GM23338 (cell line): ENCODE data around the gene CRAMP1. TPM values are rescaled to one million over a fixed set of nuclear protein-coding genes. Genes with fewer than 3 reads are reported as not detected.

Experiments used
- ATAC-seq: fragments of 200-7000 bp; cut with Tn5 transposase; 3 replicates; pipeline ENCODE4 v1.9.1; 2020
- DNase-seq: peaks from one replicate; pipeline ENCODE4 v3.0.0-alpha.2; 2015; ENCODE audit warnings: low spot score
- H2AFZ ChIP-seq: fragments of 200-600 bp; sonication (generic); 2 replicates; pipeline ENCODE4 v1.8.0; 2016; ENCODE audit warnings: antibody characterized with exemption, mild to moderate bottlenecking, moderate library complexity
- H3F3A ChIP-seq: fragments of 200-600 bp; sonication (generic); replicated peaks from 2 replicates; pipeline ENCODE4 v1.8.0; 2017; ENCODE audit warnings: antibody characterized with exemption, mixed run types, low read depth
- H3K27ac ChIP-seq: fragments of 200-600 bp; sonication (generic); 2 replicates; pipeline ENCODE4 v1.6.1; 2016; ENCODE audit warnings: low read depth
- H3K27me3 ChIP-seq: fragments of 200-600 bp; sonication (generic); 2 replicates; pipeline ENCODE4 v1.8.0; 2016; ENCODE audit warnings: mild to moderate bottlenecking, mixed run types, moderate library complexity; ENCODE audit not compliant: insufficient read depth
- H3K36me3 ChIP-seq: fragments of 200-600 bp; sonication (generic); 2 replicates; pipeline ENCODE4 v1.8.0; 2016; ENCODE audit warnings: mild to moderate bottlenecking; ENCODE audit not compliant: insufficient read depth
- H3K4me1 ChIP-seq: fragments of 200-600 bp; sonication (generic); 2 replicates; pipeline ENCODE4 v1.8.0; 2016; ENCODE audit warnings: mild to moderate bottlenecking, moderate library complexity; ENCODE audit not compliant: insufficient read depth
- H3K4me2 ChIP-seq: fragments of 200-600 bp; sonication (generic); 2 replicates; pipeline ENCODE4 v1.7.1; 2017; ENCODE audit warnings: mixed run types
- H3K4me3 ChIP-seq: fragments of 200-600 bp; sonication (generic); 2 replicates; pipeline ENCODE4 v1.6.1; 2016; ENCODE audit warnings: mixed run types
- H3K79me2 ChIP-seq: fragments of 200-600 bp; sonication (generic); replicated peaks from 2 replicates; pipeline ENCODE4 v1.8.0; 2017; ENCODE audit warnings: mild to moderate bottlenecking; ENCODE audit not compliant: insufficient read depth
- H3K9me2 ChIP-seq: fragments of 200-600 bp; sonication (generic); 2 replicates; pipeline ENCODE4 v1.8.0; 2017; ENCODE audit not compliant: insufficient read depth
- H4K20me1 ChIP-seq: fragments of 200-600 bp; sonication (generic); replicated peaks from 2 replicates; pipeline ENCODE4 v1.8.0; 2017; ENCODE audit warnings: mild to moderate bottlenecking; ENCODE audit not compliant: insufficient read depth
- H3K27ac Mint-ChIP-seq: 2 replicates; pipeline ENCODE4 v1.8.0; 2020; ENCODE audit warnings: inconsistent platforms, mild to moderate bottlenecking, moderate library complexity, mixed read lengths
- H3K27me3 Mint-ChIP-seq: 3 replicates; pipeline ENCODE4 v1.8.0; 2022; ENCODE audit warnings: low read depth, mild to moderate bottlenecking, moderate library complexity, mixed read lengths, inconsistent platforms; ENCODE audit not compliant: insufficient read depth, poor library complexity
- H3K36me3 Mint-ChIP-seq: 3 replicates; pipeline ENCODE4 v1.8.0; 2021; ENCODE audit warnings: low read depth, mild to moderate bottlenecking, inconsistent platforms, moderate library complexity, mixed read lengths
- H3K4me1 Mint-ChIP-seq: 3 replicates; pipeline ENCODE4 v1.8.0; 2020; ENCODE audit warnings: mild to moderate bottlenecking, inconsistent platforms, mixed read lengths
- H3K4me3 Mint-ChIP-seq: 3 replicates; pipeline ENCODE4 v1.8.0; 2021; ENCODE audit warnings: moderate library complexity, mild to moderate bottlenecking, inconsistent platforms, mixed read lengths
- H3K9me3 Mint-ChIP-seq: 3 replicates; pipeline ENCODE4 v1.8.0; 2020; ENCODE audit warnings: moderate library complexity, mild to moderate bottlenecking, inconsistent platforms, mixed read lengths
- CREB1 ChIP-seq: fragments of 250-450 bp; sonication (Bioruptor Pico); IDR thresholded peaks from 2 replicates; pipeline ENCODE4 v1.5.0; 2020; ENCODE audit warnings: low read depth, mild to moderate bottlenecking, moderate library complexity
- EZH2 ChIP-seq: fragments of 200-600 bp; sonication (generic); IDR thresholded peaks from one replicate; pipeline ENCODE4 v1.8.0; 2017; ENCODE audit warnings: antibody characterized with exemption, mild to moderate bottlenecking, low read depth; ENCODE audit not compliant: unreplicated experiment
- EZH2phosphoT487 ChIP-seq: fragments of 200-600 bp; sonication (generic); IDR thresholded peaks from one replicate; pipeline ENCODE4 v1.8.1; 2018; ENCODE audit warnings: antibody characterized with exemption; ENCODE audit not compliant: unreplicated experiment
- JUNB ChIP-seq: IDR thresholded peaks from one replicate; pipeline ENCODE4 v1.6.1; 2016; ENCODE audit warnings: antibody characterized with exemption; ENCODE audit not compliant: unreplicated experiment
- POLR2AphosphoS5 ChIP-seq: IDR thresholded peaks from 2 replicates; pipeline ENCODE4 v1.6.1; 2016; ENCODE audit warnings: antibody characterized with exemption, low read depth
- REST ChIP-seq: IDR thresholded peaks from one replicate; pipeline ENCODE4 v1.6.1; 2018; ENCODE audit warnings: antibody characterized with exemption; ENCODE audit not compliant: unreplicated experiment
- STAT1 ChIP-seq: IDR thresholded peaks from one replicate; pipeline ENCODE4 v1.6.1; 2016; ENCODE audit warnings: antibody characterized with exemption; ENCODE audit not compliant: unreplicated experiment
- ZNF114 ChIP-seq: fragments of 250-450 bp; sonication (Bioruptor Pico); IDR thresholded peaks from 2 replicates; pipeline ENCODE4 v1.5.0; 2020; ENCODE audit warnings: mild to moderate bottlenecking, moderate library complexity
- ZNF462 ChIP-seq: fragments of 250-450 bp; sonication (Bioruptor Pico); IDR thresholded peaks from 2 replicates; pipeline ENCODE4 v1.5.0; 2020; ENCODE audit warnings: mild to moderate bottlenecking, moderate library complexity
- polyA plus RNA-seq: library from polyadenylated mRNA; unstranded; fragments of >200 nt; fragmentation: Nextera tagmentation; extraction: Ambion mirVana; gene quantifications from 2 replicates; pipeline ENCODE4 v1.2.1, GENCODE V29; 2016
- total RNA-seq: library from RNA; depleted of rRNA; stranded (reverse); fragments of >200 nt; shearing (Covaris generic); gene quantifications from 2 replicates; pipeline ENCODE4 v1.2.3, GENCODE V29; 2014
- TF ChIP-seq, protein P1 (sequence below), 2 experiments: fragments of 200-600 bp in 1 of 2; sonication (generic) in 1 of 2; conservative IDR thresholded peaks; 2 replicates each; pipeline versions ENCODE4 v1.5.1 to v1.6.1; 2016 to 2017; ENCODE audit warnings: antibody characterized with exemption in 2 of 2, low read depth in 2 of 2, mild to moderate bottlenecking in 2 of 2, moderate library complexity in 1 of 2
- TF ChIP-seq, protein P2 (sequence below): IDR thresholded peaks from 2 replicates; pipeline ENCODE4 v1.6.1; 2016; ENCODE audit warnings: antibody characterized with exemption

CRAMP1 gene
- total and polyA plus RNA-seq, 2 experiments from 2014 or later = 3.4 to 16.7 TPM

DNA sequence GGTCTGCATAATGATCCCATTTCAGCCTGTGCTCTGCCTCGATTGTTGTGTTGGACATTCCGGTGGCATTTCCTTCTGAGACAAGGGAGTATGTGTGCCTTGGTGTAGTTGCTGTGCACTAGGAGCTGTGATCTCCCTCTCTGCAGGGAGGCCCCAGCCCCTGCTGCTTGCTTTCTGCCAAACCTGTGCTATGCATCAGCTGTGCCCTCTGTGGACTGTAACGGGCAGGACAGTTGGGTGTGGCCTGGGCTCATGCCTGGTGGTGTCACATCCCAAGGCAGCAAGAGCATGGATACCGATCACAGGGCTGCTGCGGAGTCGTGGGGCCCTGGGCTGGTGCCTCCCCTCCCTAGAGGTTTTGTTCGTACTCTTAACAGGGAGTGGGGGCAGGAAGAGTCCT lies 62.1 kb downstream of the CRAMP1 start:
- Histone ChIP-seq H3K4me2 (no peak overlapping the region), H3K4me3 (no peak overlapping the region), H2AFZ (no peak overlapping the region), H3K36me3 (no peaks in the 10 kb centered on the region; the same call in 1 of the 2 replicates), H3K9me2 (no peaks in the 10 kb centered on the region), H3K27ac (no peak overlapping the region), H4K20me1 (peaks cover 12% of the 10 kb centered on the region; the same call in 1 of the 2 replicates), H3K79me2 (peaks cover 9% of the 10 kb centered on the region), H3K27me3 (no peaks in the 10 kb centered on the region), H3K4me1 (peaks cover 8% of the 10 kb centered on the region), H3F3A (peaks cover 9% of the 10 kb centered on the region; the same call in 1 of the 2 replicates)
- Mint-ChIP-seq H3K27ac (no peak overlapping the region), H3K4me3 (no peak overlapping the region), H3K9me3 (no peaks in the 10 kb centered on the region; the same call in 2 of the 3 replicates), H3K27me3 (peaks cover 25% of the 10 kb centered on the region), H3K4me1 (peaks cover 14% of the 10 kb centered on the region), H3K36me3 (peaks cover 68% of the 10 kb centered on the region)
- no peak for ATAC-seq
- TF ChIP-seq POLR2AphosphoS5 (no peak), EZH2 (no peak), ZNF462 (CRISPR knock-in tag) (no peak), REST (no peak), STAT1 (no peak), EZH2phosphoT487 (no peak), CREB1 (no peak), ZNF114 (CRISPR knock-in tag) (no peak), JUNB (no peak)
- TF ChIP-seq, protein P1, sequence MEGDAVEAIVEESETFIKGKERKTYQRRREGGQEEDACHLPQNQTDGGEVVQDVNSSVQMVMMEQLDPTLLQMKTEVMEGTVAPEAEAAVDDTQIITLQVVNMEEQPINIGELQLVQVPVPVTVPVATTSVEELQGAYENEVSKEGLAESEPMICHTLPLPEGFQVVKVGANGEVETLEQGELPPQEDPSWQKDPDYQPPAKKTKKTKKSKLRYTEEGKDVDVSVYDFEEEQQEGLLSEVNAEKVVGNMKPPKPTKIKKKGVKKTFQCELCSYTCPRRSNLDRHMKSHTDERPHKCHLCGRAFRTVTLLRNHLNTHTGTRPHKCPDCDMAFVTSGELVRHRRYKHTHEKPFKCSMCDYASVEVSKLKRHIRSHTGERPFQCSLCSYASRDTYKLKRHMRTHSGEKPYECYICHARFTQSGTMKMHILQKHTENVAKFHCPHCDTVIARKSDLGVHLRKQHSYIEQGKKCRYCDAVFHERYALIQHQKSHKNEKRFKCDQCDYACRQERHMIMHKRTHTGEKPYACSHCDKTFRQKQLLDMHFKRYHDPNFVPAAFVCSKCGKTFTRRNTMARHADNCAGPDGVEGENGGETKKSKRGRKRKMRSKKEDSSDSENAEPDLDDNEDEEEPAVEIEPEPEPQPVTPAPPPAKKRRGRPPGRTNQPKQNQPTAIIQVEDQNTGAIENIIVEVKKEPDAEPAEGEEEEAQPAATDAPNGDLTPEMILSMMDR (conservative IDR thresholded peaks at IDR 0.05; ENCODE audit: low read depth in 2 of 2) = no peak
- TF ChIP-seq, protein P2, sequence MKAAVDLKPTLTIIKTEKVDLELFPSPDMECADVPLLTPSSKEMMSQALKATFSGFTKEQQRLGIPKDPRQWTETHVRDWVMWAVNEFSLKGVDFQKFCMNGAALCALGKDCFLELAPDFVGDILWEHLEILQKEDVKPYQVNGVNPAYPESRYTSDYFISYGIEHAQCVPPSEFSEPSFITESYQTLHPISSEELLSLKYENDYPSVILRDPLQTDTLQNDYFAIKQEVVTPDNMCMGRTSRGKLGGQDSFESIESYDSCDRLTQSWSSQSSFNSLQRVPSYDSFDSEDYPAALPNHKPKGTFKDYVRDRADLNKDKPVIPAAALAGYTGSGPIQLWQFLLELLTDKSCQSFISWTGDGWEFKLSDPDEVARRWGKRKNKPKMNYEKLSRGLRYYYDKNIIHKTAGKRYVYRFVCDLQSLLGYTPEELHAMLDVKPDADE = no peak
- no peak for DNase-seq
